Esophagus muscularis mucosa (tissue), 4 donors: ENCODE measurements around the gene NFE2.

Experiments
- CTCF ChIP-seq, 3 experiments: fragments of 200-600 bp in 2 of 3; fragments of 450-650 bp in 1 of 3; sonication (generic) in 2 of 3; IDR thresholded peaks; one replicate each; pipeline ENCODE4 v1.5.1; 2017 to 2019; ENCODE audit warnings: antibody characterized with exemption in 3 of 3, mild to moderate bottlenecking in 2 of 3, moderate library complexity in 1 of 3
- EP300 ChIP-seq: sonication (generic); formaldehyde crosslinking; IDR thresholded peaks from one replicate; pipeline ENCODE4 v1.6.1; 2017; ENCODE audit warnings: antibody characterized with exemption
- POLR2A ChIP-seq: fragments of 450-650 bp; IDR thresholded peaks from one replicate; pipeline ENCODE4 v1.6.1; 2017; ENCODE audit warnings: antibody characterized with exemption, moderate library complexity, mild to moderate bottlenecking, low read depth
- POLR2AphosphoS5 ChIP-seq, 2 donors: sonication (generic); formaldehyde crosslinking; IDR thresholded peaks; one replicate each; pipeline ENCODE4 v1.6.1; 2017; ENCODE audit warnings: antibody characterized with exemption in 2 of 2

GRCh38 chr12:54292931-54293241 is 7.9 kb downstream of the NFE2 start:
- TF ChIP-seq CTCF (IDR thresholded peaks at IDR 0.05): no peak
- TF ChIP-seq POLR2AphosphoS5 (IDR thresholded peaks at IDR 0.05): no peak
- no peak for TF ChIP-seq EP300
- no peak for TF ChIP-seq POLR2A
